Heart right ventricle (tissue), 16 donors: ENCODE data around the gene AP3S2. TPM values are rescaled to one million over a fixed set of nuclear protein-coding genes. Genes with fewer than 3 reads are reported as not detected.
"Not testable (repeated sequence)": the region's sequence is repeated elsewhere in the genome, so short reads cannot be mapped to it uniquely, and the experiment has no call there.

Source experiments
- ATAC-seq, 8 donors: fragments of 200-7000 bp; cut with Tn5 transposase; one replicate each; pipeline ENCODE4 v1.9.1; 2020; ENCODE audit warnings: mild to moderate bottlenecking in 8 of 8, moderate library complexity in 8 of 8, moderate number of reproducible peaks in 1 of 8
- DNase-seq, 2 donors: peaks; one replicate each; pipeline ENCODE4 v3.0.0-alpha.2; 2020
- H3K27ac ChIP-seq, 10 donors: fragments of 200-600 bp; sonication (generic) in 2 of 10; one replicate each; pipeline versions ENCODE4 v1.5.0 to v1.8.0; 2020 to 2022; ENCODE audit warnings: mild to moderate bottlenecking in 3 of 10
- H3K27me3 ChIP-seq, 7 donors: fragments of 200-600 bp; one replicate each; pipeline ENCODE4 v1.8.0; 2021 to 2022; ENCODE audit warnings: mild to moderate bottlenecking in 2 of 7
- H3K36me3 ChIP-seq, 9 donors: fragments of 200-600 bp; sonication (generic) in 1 of 9; one replicate each; pipeline versions ENCODE4 v1.5.0 to v1.8.0; 2020 to 2022; ENCODE audit warnings: mild to moderate bottlenecking in 2 of 9
- H3K4me1 ChIP-seq, 9 donors: fragments of 200-600 bp; sonication (generic) in 1 of 9; one replicate each; pipeline versions ENCODE4 v1.5.0 to v1.8.0; 2020 to 2022; ENCODE audit warnings: mild to moderate bottlenecking in 4 of 9
- H3K4me3 ChIP-seq, 10 donors: fragments of 200-600 bp; sonication (generic) in 2 of 10; one replicate each; pipeline versions ENCODE4 v1.5.0 to v1.8.0; 2020 to 2022; ENCODE audit warnings: mild to moderate bottlenecking in 7 of 10, moderate library complexity in 2 of 10
- H3K9me3 ChIP-seq, 11 donors: fragments of 200-600 bp in 10 of 11; sonication (generic) in 2 of 11; one replicate each; pipeline versions ENCODE4 v1.5.0 to v1.8.0; 2013 to 2022; ENCODE audit warnings: mild to moderate bottlenecking in 2 of 11, control low read depth in 1 of 11, moderate library complexity in 1 of 11
- WGBS, 2 donors: extraction: QIAGEN DNeasy Blood & Tissue Kit; methylation state at CpG; one replicate each; pipeline ENCODE4 v1.1.7; 2013; ENCODE audit warnings: inconsistent platforms in 1 of 2; 5-methylcytosine and 5-hydroxymethylcytosine counted together
- intact Hi-C, 10 donors: fragments of 100-400 bp; cut with DNase I; formaldehyde crosslinking; loops; one replicate each; pipeline versions ENCODE4 v1.11.1 to v1.14.2; 2022
- polyA plus RNA-seq, 2 donors: library from polyadenylated mRNA; stranded (reverse); fragments of 200-250 nt; gene quantifications; one replicate each; pipeline ENCODE4 v1.2.3, GENCODE V29; 2013
- total RNA-seq, 10 donors: library from RNA; stranded (reverse); fragmentation: NEBNext Ultra II Directional in 3 of 10; extraction: Animal tissue kit (Norgen Biotek cat#: 25700) in 3 of 10; gene quantifications; one replicate each; pipeline versions ENCODE4 v1.2.1 to v1.2.4, GENCODE V29; 2021 to 2023
- TF ChIP-seq, protein P1 (sequence below), 9 donors: fragments of 200-600 bp; sonication (generic) in 2 of 9; IDR thresholded peaks; one replicate each; pipeline versions ENCODE4 v1.5.0 to v1.8.0; 2021 to 2022; ENCODE audit warnings: antibody characterized with exemption in 9 of 9, mild to moderate bottlenecking in 5 of 9, moderate library complexity in 1 of 9
- donor health status: Arrhythmogenic right ventricular cardiomyopathy.
- donor health status: ischemic (EF 13 %, LVEDD 7.1; RV severe dilation, severe dysfunction).
- donor health status: healthy with polysubstance abuse.
- donor health status: DM: no; HTN: yes; CAD: no.
- donor health status: DM: no; HTN: no; CAD: no.
- donor health status: ischemic (EF 25% LVEDD 6.9; RV normal size, moderate dysfunction).
- donor health status: ischemic (EF 25% LVEDD 5.7; RV mildly dilated, moderate dysfunction).
- donor health status: healthy.
- donor health status: DM: yes; HTN: yes; CAD: no.
- donor health status: Ischemic cardiomyopathy.
- donor health status: ischemic (EF 35%, LVEDD 5.7; RV mildly dilated, moderate dysfunction).
- donor health status: nonischemic (EF 11% LVEDD 7.7; RV severe dilation, severe dysfunction).
- donor health status: DM: yes; HTN: yes; CAD: no.
- donor health status: PGD.
- donor health status: ischemic (EF 29% LVEDD 5.4; RV normal size, mild dysfunction).
- donor health status: nonischemic (EF 23%, LVEDD 6.1; RV moderate dilation, normal function).

AP3S2 gene
- total and polyA plus RNA-seq, 12 donors: 16.8 to 55.5 (median 45.5) TPM

DNA sequence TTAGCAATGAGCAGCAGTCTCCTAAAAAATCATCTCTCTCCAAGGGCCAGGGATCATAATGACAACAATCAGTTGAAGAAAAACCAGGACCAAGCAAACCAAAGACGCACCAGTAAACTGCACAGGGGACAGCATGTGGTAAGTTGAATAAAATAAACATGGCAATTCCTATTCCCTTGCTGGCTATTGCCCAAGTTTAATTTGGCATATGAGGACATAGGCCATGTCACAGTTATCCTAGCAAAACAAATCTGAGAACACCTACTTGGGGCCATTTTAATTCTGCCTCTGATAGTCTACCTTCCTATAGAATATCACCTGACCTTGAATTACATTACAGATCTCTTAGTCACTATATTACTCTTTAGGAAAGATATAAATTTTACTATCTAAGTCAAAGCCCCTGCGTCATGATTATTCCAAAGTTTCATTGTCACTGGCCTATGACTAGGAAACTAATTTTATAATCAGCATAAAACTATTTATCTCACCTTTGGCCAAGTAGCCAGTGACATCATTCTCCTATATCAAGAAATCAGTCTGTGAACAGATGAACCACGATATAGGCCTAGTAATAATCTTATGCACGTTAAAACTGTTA is 23.0 kb downstream of the AP3S2 start:
- intact Hi-C loops: loop anchor here in 2 of 10 donors (5.0 kb wide), 2 partner anchors 108 to 128 kb away; no protein-coding TSS in a partner anchor
- Histone ChIP-seq H3K9me3 (no peaks in the 10 kb centered on the region), H3K27me3 (no peaks in the 10 kb centered on the region), H3K36me3 (peaks cover 0 to 63% (median 19%) of the 10 kb centered on the region in 9 donors), H3K4me1 (peaks cover 0 to 24% (median 5%) of the 10 kb centered on the region in 9 donors), H3K27ac (no peak overlapping the region), H3K4me3 (no peak overlapping the region)
- 94 to 95% methylated on average over 4 of the region's 4 CpGs for WGBS, 2 donors
- DNase-seq: no peak
- TF ChIP-seq, protein P1, sequence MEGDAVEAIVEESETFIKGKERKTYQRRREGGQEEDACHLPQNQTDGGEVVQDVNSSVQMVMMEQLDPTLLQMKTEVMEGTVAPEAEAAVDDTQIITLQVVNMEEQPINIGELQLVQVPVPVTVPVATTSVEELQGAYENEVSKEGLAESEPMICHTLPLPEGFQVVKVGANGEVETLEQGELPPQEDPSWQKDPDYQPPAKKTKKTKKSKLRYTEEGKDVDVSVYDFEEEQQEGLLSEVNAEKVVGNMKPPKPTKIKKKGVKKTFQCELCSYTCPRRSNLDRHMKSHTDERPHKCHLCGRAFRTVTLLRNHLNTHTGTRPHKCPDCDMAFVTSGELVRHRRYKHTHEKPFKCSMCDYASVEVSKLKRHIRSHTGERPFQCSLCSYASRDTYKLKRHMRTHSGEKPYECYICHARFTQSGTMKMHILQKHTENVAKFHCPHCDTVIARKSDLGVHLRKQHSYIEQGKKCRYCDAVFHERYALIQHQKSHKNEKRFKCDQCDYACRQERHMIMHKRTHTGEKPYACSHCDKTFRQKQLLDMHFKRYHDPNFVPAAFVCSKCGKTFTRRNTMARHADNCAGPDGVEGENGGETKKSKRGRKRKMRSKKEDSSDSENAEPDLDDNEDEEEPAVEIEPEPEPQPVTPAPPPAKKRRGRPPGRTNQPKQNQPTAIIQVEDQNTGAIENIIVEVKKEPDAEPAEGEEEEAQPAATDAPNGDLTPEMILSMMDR (IDR thresholded peaks at IDR 0.05): no peak
- ATAC-seq: no peak

DNA sequence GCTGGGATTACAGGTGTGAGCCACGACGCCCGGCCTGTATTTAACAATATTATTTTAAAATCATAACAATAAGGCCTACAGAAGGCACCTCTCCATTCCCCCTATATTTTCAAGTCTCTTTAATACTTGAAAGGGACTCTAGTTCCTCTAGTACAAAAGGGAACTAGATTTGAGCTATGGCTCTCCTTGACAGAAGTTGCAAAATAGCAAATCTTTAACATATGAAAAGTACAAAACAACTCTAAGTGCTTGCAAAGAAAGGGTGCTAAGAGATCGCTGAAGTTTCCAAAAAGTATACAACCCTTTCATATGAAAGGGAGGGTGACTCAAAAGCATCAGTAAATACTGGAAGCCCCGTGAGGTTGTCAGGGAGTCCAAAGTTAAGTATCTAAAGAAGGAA is 23.8 kb downstream of the AP3S2 start:
- intact Hi-C loops: loop anchor here in 2 of 10 donors (5.0 kb wide), 2 partner anchors 108 to 128 kb away; no protein-coding TSS in a partner anchor
- DNase-seq: no peak
- peaks cover 0 to 16% (median 5%) of the 10 kb centered on the region in 9 donors for H3K4me1 ChIP-seq
- WGBS, 2 donors: 95 to 98% methylated on average over 5 of the region's 5 CpGs
- no peak for ATAC-seq
- no peaks in the 10 kb centered on the region for H3K27me3 ChIP-seq
- H3K27ac ChIP-seq: peak overlapping the region in 1 of 10 donors; percentile 34
- no peak overlapping the region for H3K4me3 ChIP-seq
- H3K36me3 ChIP-seq: peaks cover 0 to 64% (median 17%) of the 10 kb centered on the region in 9 donors
- no peaks in the 10 kb centered on the region for H3K9me3 ChIP-seq
- TF ChIP-seq, protein P1 (IDR thresholded peaks at IDR 0.05): no peak

DNA sequence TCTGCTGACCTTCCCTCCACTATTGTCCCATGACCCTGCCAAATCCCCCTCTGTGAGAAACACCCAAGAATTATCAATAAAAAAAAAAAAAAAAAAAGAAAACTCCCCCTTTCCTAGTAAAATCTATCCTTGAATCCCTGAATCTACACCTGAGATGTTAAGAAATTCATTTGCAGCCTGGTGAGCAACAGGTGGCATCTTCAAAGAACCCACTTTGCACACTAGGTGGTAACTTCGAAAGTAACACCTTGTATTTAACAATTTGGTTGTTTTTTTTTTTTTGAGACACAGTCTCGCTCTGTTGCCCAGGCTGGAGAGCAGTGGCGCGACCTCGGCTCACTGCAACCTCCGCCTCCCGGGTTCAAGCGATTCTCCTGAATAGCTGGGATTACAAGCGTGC is 24.3 kb downstream of the AP3S2 start:
- intact Hi-C loops, ATAC-seq: not testable (repeated sequence)

DNA sequence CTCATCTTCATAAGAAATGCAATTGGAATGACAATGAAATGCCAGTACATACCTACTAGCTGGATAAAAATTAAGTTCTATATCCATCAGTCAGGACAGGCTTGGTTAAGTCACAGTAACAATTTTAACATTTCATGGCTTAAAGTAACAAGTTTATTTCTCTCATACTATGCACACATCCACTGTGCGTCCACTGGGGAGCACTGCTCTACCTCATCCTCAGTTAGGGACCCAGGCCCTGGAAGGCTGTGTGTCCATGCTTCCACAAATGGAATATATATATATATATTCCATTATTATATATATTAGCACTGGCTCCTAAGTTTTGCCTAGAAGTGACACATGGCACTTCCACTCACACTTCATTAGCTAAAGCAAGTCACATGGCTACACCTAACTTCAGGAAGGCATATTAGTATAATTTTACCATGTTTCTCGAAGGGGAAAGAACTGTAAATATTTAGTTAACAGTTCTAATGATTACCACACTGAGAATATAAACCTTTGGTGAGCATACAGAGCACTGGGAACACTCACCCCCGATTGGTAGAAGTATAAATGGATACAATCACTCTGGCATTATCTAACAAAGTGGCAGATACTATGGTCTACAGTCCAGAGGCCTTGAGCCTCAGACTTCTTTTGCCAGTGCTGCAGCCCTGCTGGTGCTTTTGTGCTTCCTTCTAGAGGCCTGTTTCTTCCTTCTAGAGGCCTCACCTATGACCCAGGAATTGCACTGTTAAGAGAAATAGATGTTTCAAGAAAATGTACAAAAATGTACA is 28.6 kb downstream of the AP3S2 start:
- Histone ChIP-seq H3K4me1 (peaks cover 0 to 14% (median 0%) of the 10 kb centered on the region in 9 donors), H3K36me3 (peaks cover 0 to 72% (median 11%) of the 10 kb centered on the region in 9 donors), H3K27me3 (no peaks in the 10 kb centered on the region), H3K4me3 (no peak overlapping the region), H3K27ac (no peak overlapping the region), H3K9me3 (no peaks in the 10 kb centered on the region)
- intact Hi-C loops: no loop called here
- TF ChIP-seq, protein P1 (IDR thresholded peaks at IDR 0.05): no peak
- WGBS, 2 donors: 76 to 80% methylated on average over 3 of the region's 3 CpGs
- ATAC-seq (no peak), DNase-seq (no peak)

More for the DNA sequence above, 24.3 kb downstream of the AP3S2 start:
- Histone ChIP-seq H3K36me3 (peaks cover 0 to 69% (median 17%) of the 10 kb centered on the region in 9 donors), H3K27ac (peak overlapping the region in 1 of 10 donors; percentile 34), H3K4me1 (peaks cover 0 to 11% (median 0%) of the 10 kb centered on the region in 9 donors)
- H3K4me3 ChIP-seq, H3K27me3 ChIP-seq, DNase-seq, H3K9me3 ChIP-seq: not testable (repeated sequence)
- 95 to 97% methylated on average over 9 of the region's 9 CpGs for WGBS, 2 donors
